ENCODE results near the gene C6orf136. TPM values are rescaled to one million over a fixed set of nuclear protein-coding genes. Genes with fewer than 3 reads are reported as not detected.

C6orf136 gene
- total and polyA plus RNA-seq, 9 of the 15 experiments (the other 6 are each of a cell fraction or from before 2014, with no cell fraction given), result 14.1 to 63.1 (median 18.4) TPM

- TF ChIP-seq DEAF1 (CRISPR knock-in tag; IDR thresholded peaks at IDR 0.05) (no peak), FOXA3 (CRISPR knock-in tag; conservative IDR thresholded peaks at IDR 0.05 in 1 of 2, IDR thresholded peaks at IDR 0.05 in 1 of 2) (no peak), ZNF280B (CRISPR knock-in tag; IDR thresholded peaks at IDR 0.05) (no peak), AFF1 (IDR thresholded peaks at IDR 0.05; ENCODE audit: low read depth in 1 of 2, partially characterized antibody in 2 of 2) (no peak), MITF (IDR thresholded peaks at IDR 0.05) (no peak), PPARD (CRISPR knock-in tag; IDR thresholded peaks at IDR 0.05) (no peak), ZNF518B (CRISPR knock-in tag; IDR thresholded peaks at IDR 0.05) (no peak), ZZZ3 (IDR thresholded peaks at IDR 0.05) (no peak), POLR2A (conservative IDR thresholded peaks at IDR 0.05) (peak; percentile 52), ELF1 (tag; IDR thresholded peaks at IDR 0.05) (no peak), SOX6 (IDR thresholded peaks at IDR 0.05) (peak; percentile 42; the same call in 1 of the 2 replicates), EGR1 (conservative IDR thresholded peaks at IDR 0.05) (no peak), RBM39 (optimal IDR thresholded peaks at IDR 0.05; ENCODE audit: low read depth, low read length) (no peak), CBX5 (IDR thresholded peaks at IDR 0.05; ENCODE audit: borderline replicate concordance, low read depth) (no peak), MAFK (IDR thresholded peaks at IDR 0.05; ENCODE audit: low read length) (no peak), SIX5 (IDR thresholded peaks at IDR 0.05; ENCODE audit: borderline replicate concordance in 1 of 2, insufficient read depth in 1 of 2, low read depth in 1 of 2, low read length in 2 of 2) (no peak)
Measured at GRCh38 chr6:30599625-30600324, 47.2 kb upstream of the C6orf136 start (continued).

Measured in K562 (cell line).